Right renal pelvis (tissue), 4 donors: ENCODE data around the gene TBK1. TPM values are rescaled to one million over a fixed set of nuclear protein-coding genes. Genes with fewer than 3 reads are reported as not detected.
"Not testable (repeated sequence)": the region's sequence is repeated elsewhere in the genome, so short reads cannot be mapped to it uniquely, and the experiment has no call there.

Experiments
- DNase-seq, 4 donors: peaks; one replicate each; pipeline ENCODE4 v3.0.0-alpha.2; 2013; ENCODE audit warnings: low read depth in 4 of 4, low spot score in 3 of 4, missing footprints in 1 of 4
- polyA plus RNA-seq, 4 donors: library from polyadenylated mRNA; unstranded; fragments of 120-200 nt; gene quantifications; one replicate each; pipeline ENCODE4 v1.2.1, GENCODE V29; 2013; ENCODE audit not compliant: insufficient read length in 4 of 4

Gene TBK1
- polyA plus RNA-seq, 4 donors = 18.2 to 24.0 (median 23.8) TPM

DNA sequence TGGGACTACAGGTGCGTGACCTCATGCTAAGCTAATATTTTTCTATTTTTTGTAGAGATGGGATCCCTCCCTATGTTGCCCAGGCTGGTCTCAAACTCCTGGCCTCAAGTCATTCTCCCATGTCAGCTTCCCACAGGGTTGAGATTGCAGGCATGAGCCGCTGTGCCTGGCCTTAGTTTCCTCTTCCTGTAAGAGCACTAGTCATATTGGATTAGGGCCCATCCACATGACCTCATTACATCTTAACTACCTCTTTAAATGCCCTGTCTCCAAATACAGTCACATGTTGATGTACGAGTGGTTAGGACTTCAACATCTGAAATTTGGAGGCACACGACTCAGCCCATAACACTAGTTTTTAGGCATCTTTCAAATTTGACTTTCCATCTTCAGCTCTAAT lies 86.2 kb downstream of the TBK1 start:
- DNase-seq = no peak

DNA sequence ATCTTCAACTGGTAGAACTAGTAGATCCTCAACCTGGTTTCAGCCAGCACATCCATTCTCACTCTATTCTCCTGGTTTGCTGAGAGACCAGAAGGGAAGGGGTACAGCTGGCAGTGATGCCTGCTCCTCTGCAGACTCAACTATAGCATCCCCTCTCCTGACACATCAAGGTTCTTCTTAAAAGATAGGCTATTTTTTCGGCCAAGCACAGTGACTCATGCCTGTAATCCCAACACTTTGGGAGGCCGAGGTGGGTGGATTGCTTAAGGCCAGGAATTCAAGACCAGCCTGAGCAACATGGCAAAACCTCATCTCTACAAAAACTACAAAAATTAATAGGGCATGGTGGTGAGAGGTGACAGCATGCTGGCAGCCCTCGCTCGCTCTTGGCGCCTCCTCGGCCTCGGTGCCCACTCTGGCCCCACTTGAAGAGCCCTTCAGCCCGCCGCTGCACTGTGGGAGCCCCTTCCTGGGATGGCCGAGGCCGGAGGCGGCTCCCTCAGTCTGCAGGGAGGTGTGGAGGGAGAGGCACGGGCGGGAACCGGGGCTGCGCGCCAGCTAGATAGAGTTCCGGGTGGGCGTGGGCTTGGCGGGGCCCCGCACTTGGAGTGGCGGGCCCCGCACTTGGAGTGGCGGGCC lies 90.6 kb downstream of the TBK1 start:
- not testable (repeated sequence) for DNase-seq

DNA sequence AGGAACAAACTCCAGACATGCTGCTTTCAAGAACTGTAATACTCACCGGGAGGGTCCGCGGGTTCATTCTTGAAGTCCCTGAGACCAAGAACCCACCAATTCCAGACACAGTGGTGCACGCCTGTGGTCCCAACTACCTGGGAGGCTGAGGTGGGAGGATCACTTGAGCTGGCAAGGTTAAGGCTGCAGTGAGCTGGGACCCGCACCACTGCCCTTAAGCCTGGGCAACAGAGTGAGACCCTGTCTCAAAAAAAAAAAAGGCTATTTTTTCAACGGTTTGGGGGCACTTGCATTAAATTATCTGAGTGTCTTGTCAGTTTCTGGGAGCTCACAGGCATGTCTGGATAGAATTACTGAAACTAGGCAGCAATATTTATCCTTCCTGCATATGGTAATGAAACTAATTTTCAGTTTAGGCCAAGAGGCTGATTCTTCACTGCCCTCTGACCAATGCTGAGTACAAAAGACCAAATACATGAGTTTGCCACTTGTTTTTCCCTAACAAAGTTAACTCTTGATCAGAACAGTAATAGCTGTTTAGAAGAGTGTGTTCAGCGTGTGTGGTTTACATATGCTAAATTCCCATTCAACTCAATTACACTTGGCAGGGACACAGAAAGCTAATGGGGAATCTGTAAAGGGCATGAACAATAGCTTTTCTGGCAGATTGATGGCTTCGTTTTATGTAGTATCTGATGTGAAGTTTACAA lies 92.6 kb downstream of the TBK1 start:
- peak in 2 of 4 donors; percentile 25 to 40 for DNase-seq

DNA sequence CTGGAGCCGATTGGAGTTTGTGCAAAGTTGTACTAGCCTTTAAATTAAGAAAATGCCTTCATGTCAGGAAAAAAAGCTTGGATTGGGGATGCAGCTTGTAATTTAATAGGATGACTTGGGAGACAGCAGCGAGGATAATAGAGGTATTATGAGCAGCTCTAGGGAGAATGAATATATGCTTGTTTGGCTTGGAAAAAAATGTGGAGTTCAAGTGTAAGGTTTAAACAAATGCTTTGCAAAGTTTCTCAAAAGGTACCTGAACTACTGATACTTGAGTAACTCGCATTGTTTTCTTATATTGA lies 93.1 kb downstream of the TBK1 start:
- no peak for DNase-seq

DNA sequence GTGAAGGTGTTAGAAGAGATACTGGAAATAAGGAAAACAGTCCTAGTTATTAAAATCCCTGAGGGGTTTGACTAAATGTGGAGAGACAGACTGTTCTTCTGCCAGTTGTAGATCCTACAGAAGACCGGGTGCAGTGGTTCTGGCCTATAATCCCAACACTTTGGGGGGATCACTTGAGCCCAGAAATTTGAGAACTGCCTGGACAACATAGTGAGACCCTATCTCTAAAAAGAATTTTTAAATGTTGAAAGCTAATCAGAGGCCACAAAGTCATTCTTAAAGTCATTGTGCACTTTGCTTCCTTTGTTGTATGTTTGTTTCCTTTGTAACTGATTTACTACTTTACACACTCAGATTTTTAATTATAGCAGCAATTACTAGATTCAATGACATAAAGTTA lies 97.2 kb downstream of the TBK1 start:
- no peak for DNase-seq

DNA sequence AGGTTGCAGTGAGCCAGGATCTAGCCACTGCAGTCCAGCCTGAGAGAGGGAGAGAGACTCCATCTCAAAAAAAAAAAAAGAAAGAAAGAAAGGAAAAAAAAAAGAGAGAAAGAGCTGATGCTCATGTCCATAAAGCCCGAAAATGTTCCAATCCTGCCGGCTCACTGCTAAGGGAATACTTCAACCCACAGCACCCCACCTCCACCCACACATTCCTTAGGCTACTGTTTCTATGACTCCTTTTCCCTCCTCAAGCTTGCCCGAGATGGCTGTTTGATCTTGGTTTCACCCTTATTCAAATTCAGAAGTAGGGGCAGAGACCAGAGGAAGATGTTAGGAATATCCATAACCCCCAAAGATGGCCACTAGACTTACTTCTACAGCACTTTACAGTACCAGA lies 98.8 kb downstream of the TBK1 start:
- DNase-seq = no peak

DNA sequence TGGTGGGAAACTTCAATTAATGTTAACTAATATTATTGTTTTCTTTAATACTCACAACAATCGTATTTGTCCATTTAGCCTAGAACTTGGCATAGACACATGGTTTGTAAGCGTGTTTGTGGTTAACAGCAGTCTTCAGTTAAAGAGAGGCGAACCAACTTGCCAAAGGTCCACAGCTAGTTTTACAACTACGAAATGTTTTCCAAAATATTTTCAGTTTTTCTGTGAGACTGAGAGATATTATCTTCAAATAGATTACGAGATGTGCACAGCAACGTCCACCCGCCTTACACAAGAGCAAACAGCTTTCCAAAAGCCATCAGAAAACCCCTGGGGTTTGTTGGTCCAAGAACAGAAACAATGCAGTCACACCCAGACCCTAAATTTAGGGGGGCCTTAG lies 99.8 kb downstream of the TBK1 start:
- no peak for DNase-seq

Other genes starting within 250 kb of the TBK1 start
- 1 to 10 TPM; 5.0 to 6.3 (median 5.8) TPM for gene KICS2, start 229.8 kb upstream of the TBK1 start, polyA plus RNA-seq
- gene C12orf56, start 61.4 kb upstream of the TBK1 start, polyA plus RNA-seq = 1 to 10 TPM in 3 of 4 donors, under 1 TPM in 1; 0.92 to 1.4 (median 1.2) TPM
- gene XPOT, start 47.7 kb upstream of the TBK1 start, polyA plus RNA-seq = 10 to 100 TPM; 56.9 to 73.9 (median 69.0) TPM
- 10 to 100 TPM; 18.0 to 23.6 (median 23.1) TPM for gene RASSF3, start 158.4 kb downstream of the TBK1 start, polyA plus RNA-seq